K562 (cell line): Measurements from ENCODE around the gene SLC16A1. TPM values are rescaled to one million over a fixed set of nuclear protein-coding genes. Genes with fewer than 3 reads are reported as not detected.

Source experiments
- DPF2 ChIP-seq: fragments of 450-650 bp; IDR thresholded peaks from 2 replicates; pipeline ENCODE4 v1.6.1; 2016
- FIP1L1 ChIP-seq: fragments of 200-400 bp; formaldehyde crosslinking; IDR thresholded peaks from 2 replicates; pipeline ENCODE4 v1.6.1; 2018; ENCODE audit warnings: mild to moderate bottlenecking, low read depth, low read length; ENCODE audit not compliant: poor library complexity, severe bottlenecking
- FOXJ3 ChIP-seq: sonication (generic); formaldehyde crosslinking; IDR thresholded peaks from 2 replicates; pipeline ENCODE4 v1.4.0; 2020; ENCODE audit warnings: mild to moderate bottlenecking, missing genetic modification reagents
- KAT7 ChIP-seq: sonication (generic); formaldehyde crosslinking; IDR thresholded peaks from 2 replicates; pipeline ENCODE4 v1.8.0; 2022; ENCODE audit warnings: missing genetic modification reagents, mild to moderate bottlenecking, borderline replicate concordance
- KLF16 ChIP-seq: IDR thresholded peaks from 2 replicates; pipeline ENCODE4 v1.6.1; 2016; ENCODE audit warnings: antibody characterized with exemption
- NCOR1 ChIP-seq: fragments of 450-650 bp; IDR thresholded peaks from 2 replicates; pipeline ENCODE4 v1.6.1; 2016; ENCODE audit warnings: mild to moderate bottlenecking, moderate library complexity
- PRPF4 ChIP-seq: fragments of 200-400 bp; formaldehyde crosslinking; IDR thresholded peaks from one replicate; pipeline ENCODE4 v1.6.1; 2017; ENCODE audit warnings: low read length, low read depth, mild to moderate bottlenecking; ENCODE audit not compliant: insufficient read depth, poor library complexity, severe bottlenecking
- SIN3A ChIP-seq, 2 experiments: fragments of 150-350 bp in 1 of 2; IDR thresholded peaks; 2 replicates each; pipeline ENCODE4 v1.6.1; 2011 to 2016; ENCODE audit warnings: borderline replicate concordance in 2 of 2, low read depth in 2 of 2, low read length in 2 of 2, mild to moderate bottlenecking in 2 of 2, moderate library complexity in 2 of 2; ENCODE audit not compliant: control insufficient read depth in 1 of 2
- SMAD2 ChIP-seq: fragments of 150-350 bp; IDR thresholded peaks from 2 replicates; pipeline ENCODE4 v1.6.1; 2014; ENCODE audit warnings: low read depth, mild to moderate bottlenecking, low read length
- SRSF7 ChIP-seq: fragments of 200-400 bp; formaldehyde crosslinking; optimal IDR thresholded peaks from 2 replicates; pipeline ENCODE3; 2017; ENCODE audit warnings: mild to moderate bottlenecking, low read depth, low read length
- TAF9B ChIP-seq: fragments of 450-650 bp; IDR thresholded peaks from 2 replicates; pipeline ENCODE4 v1.6.1; 2018; ENCODE audit warnings: mild to moderate bottlenecking; ENCODE audit not compliant: partially characterized antibody
- TBL1XR1 ChIP-seq, 2 experiments: IDR thresholded peaks; 2 replicates each; pipeline ENCODE4 v1.6.1; 2012; ENCODE audit warnings: improper control_type of control experiment in 2 of 2, low read length in 2 of 2, mild to moderate bottlenecking in 1 of 2
- TFAM ChIP-seq: fragments of 250-450 bp; sonication (Bioruptor Pico); conservative IDR thresholded peaks from 2 replicates; pipeline ENCODE4 v1.5.0; 2021; ENCODE audit warnings: mild to moderate bottlenecking, moderate library complexity
- ZNF184 ChIP-seq: sonication (generic); formaldehyde crosslinking; IDR thresholded peaks from 2 replicates; pipeline ENCODE4 v1.5.0; 2020; ENCODE audit warnings: missing genetic modification reagents
- ZNF41 ChIP-seq: fragments of 250-450 bp; sonication (Bioruptor Pico); conservative IDR thresholded peaks from 2 replicates; pipeline ENCODE4 v1.4.0; 2020; ENCODE audit warnings: mild to moderate bottlenecking
- polyA plus RNA-seq, 8 experiments: library from polyadenylated mRNA; depleted of rRNA in 4 of 8; stranded (reverse) in 5 of 8; unstranded in 3 of 8; fragments of >200 nt; fragmentation: Nextera tagmentation in 2 of 8; fragmentation: Illumina TruSeq in 1 of 8; extraction: Ambion mirVana in 2 of 8; extraction: Trizol in 1 of 8; gene quantifications; 2 replicates each; pipeline versions ENCODE4 v1.2.1 to v1.2.3, GENCODE V29; 2011 to 2014; ENCODE audit warnings: inconsistent platforms in 1 of 8, missing spikeins in 1 of 8
- total RNA-seq, 7 experiments: library from RNA; depleted of rRNA in 6 of 7; stranded (reverse); fragments of >200 nt in 6 of 7; fragmentation: Illumina TruSeq in 2 of 7; extraction: Trizol in 2 of 7; gene quantifications; 2 replicates each; pipeline versions ENCODE4 v1.2.1 to v1.2.3, GENCODE V29; 2011 to 2021; ENCODE audit warnings: low replicate concordance in 1 of 7
- TF ChIP-seq, protein P1 (sequence below): fragments of 250-450 bp; sonication (Bioruptor Pico); IDR thresholded peaks from 2 replicates; pipeline ENCODE4 v1.5.0; 2021; ENCODE audit warnings: mild to moderate bottlenecking, moderate library complexity
- TF ChIP-seq, protein P2 (sequence below): sonication (generic); IDR thresholded peaks from 2 replicates; pipeline ENCODE4 v1.6.1; 2016
- TF ChIP-seq, protein P3 (sequence below): fragments of 250-450 bp; sonication (Bioruptor Pico); IDR thresholded peaks from 2 replicates; pipeline ENCODE4 v1.8.0; 2022; ENCODE audit warnings: moderate library complexity, mild to moderate bottlenecking, inconsistent platforms
- TF ChIP-seq, protein P4 (sequence below): fragments of 450-650 bp; formaldehyde crosslinking; IDR thresholded peaks from 2 replicates; pipeline ENCODE4 v1.4.0; 2020; ENCODE audit warnings: mild to moderate bottlenecking, moderate library complexity
- TF ChIP-seq, protein P5 (sequence below): fragments of 450-650 bp; formaldehyde crosslinking; IDR thresholded peaks from 2 replicates; pipeline ENCODE4 v1.4.0; 2022; ENCODE audit warnings: missing genetic modification characterization
- TF ChIP-seq, protein P6 (sequence below): fragments of 200-800 bp; sonication (Bioruptor generic); IDR thresholded peaks from 2 replicates; pipeline ENCODE4 v1.6.1; 2017; ENCODE audit warnings: missing genetic modification characterization, missing compliant biosample characterization

The SLC16A1 gene
- total and polyA plus RNA-seq, 9 of the 15 experiments (the other 6 are each of a cell fraction or from before 2014, with no cell fraction given): 73.1 to 244 (median 117) TPM

DNA sequence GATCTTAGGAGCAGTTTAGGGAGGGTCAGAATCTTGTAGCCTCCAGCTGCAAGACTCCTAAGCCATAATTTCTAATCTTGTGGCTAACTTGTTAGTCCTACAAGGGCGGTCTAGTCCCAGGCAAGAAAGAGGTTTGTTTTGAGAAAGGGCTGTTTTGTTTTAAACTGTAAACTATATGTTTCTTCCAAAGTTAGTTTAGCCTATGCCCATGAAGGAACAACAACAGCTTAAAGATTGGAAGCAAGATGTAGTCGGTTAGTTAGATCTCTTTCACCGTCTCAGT, 62.0 kb downstream of the SLC16A1 start (continued):
- TF ChIP-seq, protein P1, sequence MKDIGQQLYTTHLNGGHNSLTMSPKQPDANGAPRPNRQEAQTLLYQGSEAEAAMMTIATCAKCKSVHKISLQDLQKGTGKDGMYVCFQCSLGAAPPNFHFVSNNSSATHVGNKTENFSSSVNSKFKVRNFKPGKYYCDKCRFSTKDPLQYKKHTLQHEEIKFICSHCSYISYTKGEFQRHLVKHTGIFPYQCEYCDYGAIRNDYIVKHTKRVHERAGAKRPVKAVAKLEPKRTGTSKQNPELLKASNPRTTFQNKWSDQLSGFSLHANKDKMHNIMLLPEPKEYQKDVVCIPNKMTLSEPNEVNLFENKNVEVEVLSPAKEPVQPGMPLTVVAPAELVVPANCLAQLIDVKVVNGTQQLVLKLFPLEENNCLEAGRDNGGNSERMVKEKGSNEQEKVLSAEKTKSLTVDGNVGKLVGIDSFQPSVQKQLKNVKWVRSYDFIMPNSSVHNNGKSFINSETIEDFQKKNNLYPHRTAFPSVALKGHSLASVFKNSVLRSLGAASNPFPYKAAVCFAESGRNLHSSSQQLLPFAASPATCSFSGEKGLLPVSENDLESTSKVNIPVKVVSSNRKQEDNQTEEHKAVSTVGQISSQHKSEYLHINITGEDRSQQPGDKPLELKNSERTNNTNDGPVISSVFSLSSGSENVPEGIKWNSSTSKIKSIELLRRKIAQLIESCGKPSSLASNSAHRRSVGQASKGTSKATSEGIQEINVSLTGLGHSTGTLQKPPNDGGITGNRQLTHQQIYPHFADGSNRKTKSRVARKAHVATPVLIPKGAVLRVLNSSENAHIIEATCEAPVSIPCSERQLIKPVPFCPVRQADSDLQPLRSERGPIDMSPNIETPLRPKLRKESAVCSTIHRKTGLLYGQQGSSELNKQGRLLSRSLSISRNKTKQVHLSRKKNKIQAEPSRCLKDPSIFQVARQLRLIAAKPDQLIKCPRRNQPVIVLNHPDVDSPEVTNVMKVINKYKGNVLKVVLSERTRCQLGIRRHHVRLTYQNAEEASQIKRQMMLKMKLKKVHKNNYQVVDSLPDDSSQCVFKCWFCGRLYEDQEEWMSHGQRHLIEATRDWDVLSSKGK (CRISPR knock-in tag): no peak
- TF ChIP-seq, protein P2, sequence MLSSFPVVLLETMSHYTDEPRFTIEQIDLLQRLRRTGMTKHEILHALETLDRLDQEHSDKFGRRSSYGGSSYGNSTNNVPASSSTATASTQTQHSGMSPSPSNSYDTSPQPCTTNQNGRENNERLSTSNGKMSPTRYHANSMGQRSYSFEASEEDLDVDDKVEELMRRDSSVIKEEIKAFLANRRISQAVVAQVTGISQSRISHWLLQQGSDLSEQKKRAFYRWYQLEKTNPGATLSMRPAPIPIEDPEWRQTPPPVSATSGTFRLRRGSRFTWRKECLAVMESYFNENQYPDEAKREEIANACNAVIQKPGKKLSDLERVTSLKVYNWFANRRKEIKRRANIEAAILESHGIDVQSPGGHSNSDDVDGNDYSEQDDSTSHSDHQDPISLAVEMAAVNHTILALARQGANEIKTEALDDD: peak; percentile 97
- no peak for TF ChIP-seq NCOR1
- TF ChIP-seq, protein P3, sequence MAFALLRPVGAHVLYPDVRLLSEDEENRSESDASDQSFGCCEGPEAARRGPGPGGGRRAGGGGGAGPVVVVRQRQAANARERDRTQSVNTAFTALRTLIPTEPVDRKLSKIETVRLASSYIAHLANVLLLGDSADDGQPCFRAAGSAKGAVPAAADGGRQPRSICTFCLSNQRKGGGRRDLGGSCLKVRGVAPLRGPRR (CRISPR knock-in tag): no peak
- TF ChIP-seq, protein P4, sequence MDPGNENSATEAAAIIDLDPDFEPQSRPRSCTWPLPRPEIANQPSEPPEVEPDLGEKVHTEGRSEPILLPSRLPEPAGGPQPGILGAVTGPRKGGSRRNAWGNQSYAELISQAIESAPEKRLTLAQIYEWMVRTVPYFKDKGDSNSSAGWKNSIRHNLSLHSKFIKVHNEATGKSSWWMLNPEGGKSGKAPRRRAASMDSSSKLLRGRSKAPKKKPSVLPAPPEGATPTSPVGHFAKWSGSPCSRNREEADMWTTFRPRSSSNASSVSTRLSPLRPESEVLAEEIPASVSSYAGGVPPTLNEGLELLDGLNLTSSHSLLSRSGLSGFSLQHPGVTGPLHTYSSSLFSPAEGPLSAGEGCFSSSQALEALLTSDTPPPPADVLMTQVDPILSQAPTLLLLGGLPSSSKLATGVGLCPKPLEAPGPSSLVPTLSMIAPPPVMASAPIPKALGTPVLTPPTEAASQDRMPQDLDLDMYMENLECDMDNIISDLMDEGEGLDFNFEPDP: no peak
- TF ChIP-seq, protein P5, sequence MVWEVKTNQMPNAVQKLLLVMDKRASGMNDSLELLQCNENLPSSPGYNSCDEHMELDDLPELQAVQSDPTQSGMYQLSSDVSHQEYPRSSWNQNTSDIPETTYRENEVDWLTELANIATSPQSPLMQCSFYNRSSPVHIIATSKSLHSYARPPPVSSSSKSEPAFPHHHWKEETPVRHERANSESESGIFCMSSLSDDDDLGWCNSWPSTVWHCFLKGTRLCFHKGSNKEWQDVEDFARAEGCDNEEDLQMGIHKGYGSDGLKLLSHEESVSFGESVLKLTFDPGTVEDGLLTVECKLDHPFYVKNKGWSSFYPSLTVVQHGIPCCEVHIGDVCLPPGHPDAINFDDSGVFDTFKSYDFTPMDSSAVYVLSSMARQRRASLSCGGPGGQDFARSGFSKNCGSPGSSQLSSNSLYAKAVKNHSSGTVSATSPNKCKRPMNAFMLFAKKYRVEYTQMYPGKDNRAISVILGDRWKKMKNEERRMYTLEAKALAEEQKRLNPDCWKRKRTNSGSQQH (CRISPR knock-in tag): no peak
- TF ChIP-seq SMAD2: no peak
- no peak for TF ChIP-seq SIN3A (IDR thresholded peaks at IDR 0.05; ENCODE audit: borderline replicate concordance in 2 of 2, control insufficient read depth in 1 of 2, low read depth in 2 of 2, low read length in 2 of 2)
- no peak for TF ChIP-seq TBL1XR1 (IDR thresholded peaks at IDR 0.05; ENCODE audit: low read length in 2 of 2)
- no peak for TF ChIP-seq SRSF7
- no peak for TF ChIP-seq PRPF4
- TF ChIP-seq KAT7 (CRISPR knock-in tag): no peak
- TF ChIP-seq, protein P6, sequence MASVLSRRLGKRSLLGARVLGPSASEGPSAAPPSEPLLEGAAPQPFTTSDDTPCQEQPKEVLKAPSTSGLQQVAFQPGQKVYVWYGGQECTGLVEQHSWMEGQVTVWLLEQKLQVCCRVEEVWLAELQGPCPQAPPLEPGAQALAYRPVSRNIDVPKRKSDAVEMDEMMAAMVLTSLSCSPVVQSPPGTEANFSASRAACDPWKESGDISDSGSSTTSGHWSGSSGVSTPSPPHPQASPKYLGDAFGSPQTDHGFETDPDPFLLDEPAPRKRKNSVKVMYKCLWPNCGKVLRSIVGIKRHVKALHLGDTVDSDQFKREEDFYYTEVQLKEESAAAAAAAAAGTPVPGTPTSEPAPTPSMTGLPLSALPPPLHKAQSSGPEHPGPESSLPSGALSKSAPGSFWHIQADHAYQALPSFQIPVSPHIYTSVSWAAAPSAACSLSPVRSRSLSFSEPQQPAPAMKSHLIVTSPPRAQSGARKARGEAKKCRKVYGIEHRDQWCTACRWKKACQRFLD: no peak
- TF ChIP-seq FOXJ3 (CRISPR knock-in tag): no peak
- no peak for TF ChIP-seq ZNF184
- no peak for TF ChIP-seq ZNF41 (CRISPR knock-in tag)
- TF ChIP-seq KLF16: no peak
- no peak; the same call in none of the 2 replicates for TF ChIP-seq DPF2
- no peak for TF ChIP-seq TFAM
- TF ChIP-seq TAF9B: no peak
- TF ChIP-seq FIP1L1: no peak
